Stimulated activated CD8-positive, alpha-beta memory T cell treated with anti-CD3 and anti-CD28 coated beads, Interleukin-15, amount 100 ng/mL, for 24 hours (primary cell): Measurements from ENCODE around the gene TP53BP2.
A peak's percentile ranks its signal among the peaks of the same experiment; 100 is the strongest.

ENCODE experiments used
- DNase-seq: peaks from one replicate; pipeline ENCODE4 v3.0.0-alpha.2; 2020; ENCODE audit warnings: low read depth

Gene TP53BP2

DNA sequence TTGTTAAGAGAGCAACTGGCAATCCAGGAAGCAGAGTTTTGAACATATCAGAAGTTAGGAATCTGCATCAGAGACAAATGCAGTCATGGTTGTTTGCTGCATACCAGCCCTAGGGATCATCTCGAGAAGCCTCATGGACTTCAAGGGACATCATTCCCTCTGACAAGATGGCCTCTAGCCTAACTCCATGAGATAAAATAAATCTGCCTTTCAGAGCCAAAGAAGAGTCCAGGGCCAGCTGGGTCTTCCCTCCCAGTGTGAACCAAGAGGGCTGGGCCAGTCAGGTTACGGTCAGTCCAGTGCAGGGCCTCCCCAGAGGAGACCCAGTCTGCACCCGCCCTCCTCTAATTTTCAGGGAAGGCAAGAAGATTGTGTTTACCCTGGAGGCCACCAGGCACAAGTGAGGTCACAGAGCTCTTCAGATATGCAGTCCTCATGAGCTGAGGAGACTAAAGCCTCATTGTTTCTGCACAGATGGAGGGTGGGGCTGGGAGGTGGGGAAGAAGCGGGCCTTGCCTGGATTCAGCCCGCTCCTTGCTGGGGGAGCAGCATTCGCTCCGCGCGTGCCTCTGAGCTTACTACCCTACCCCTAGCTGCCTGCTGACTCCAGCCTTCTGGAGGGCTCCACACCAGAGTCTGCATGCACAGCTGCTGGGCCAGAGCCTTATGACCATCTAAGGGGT lies 80.6 kb downstream of the TP53BP2 start:
- no peak for DNase-seq

DNA sequence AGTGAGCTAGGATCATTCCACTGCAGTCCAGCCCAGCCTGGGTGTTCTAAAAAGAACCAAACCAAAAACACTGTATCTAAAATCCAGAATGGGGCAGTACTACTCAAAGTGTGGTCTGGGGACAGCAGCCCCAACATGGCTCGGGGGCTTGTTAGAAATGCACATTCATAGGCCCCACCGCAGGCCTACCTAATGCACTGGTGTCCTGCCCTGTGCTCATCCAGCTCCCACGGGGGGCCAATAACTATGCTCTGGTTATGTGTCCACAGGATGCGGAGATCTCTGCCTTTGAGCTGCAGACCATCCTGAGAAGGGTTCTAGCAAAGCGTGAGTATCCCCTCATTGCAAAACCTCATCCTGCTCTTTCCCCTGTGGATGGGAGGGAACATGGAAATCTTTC lies 81.9 kb downstream of the TP53BP2 start:
- no peak for DNase-seq

DNA sequence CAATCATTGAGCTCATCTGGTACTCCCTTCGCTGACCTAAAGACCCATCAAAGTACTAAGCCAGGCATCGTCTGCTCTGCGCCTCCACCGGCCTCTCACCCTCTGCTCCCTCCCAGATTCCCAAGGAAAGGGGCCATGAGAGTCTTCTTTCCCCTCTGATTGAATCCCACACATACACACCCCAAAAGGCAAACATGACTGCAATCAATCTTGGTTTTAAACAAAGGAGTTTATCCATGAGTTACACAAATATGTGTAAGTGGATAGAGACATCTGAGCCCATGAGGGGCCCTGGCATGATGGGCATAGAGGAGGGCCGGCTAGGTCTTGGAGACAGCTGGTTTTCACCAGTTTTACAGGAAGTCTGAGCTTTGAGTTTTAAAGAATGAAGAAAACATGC lies 82.5 kb downstream of the TP53BP2 start:
- DNase-seq: no peak

DNA sequence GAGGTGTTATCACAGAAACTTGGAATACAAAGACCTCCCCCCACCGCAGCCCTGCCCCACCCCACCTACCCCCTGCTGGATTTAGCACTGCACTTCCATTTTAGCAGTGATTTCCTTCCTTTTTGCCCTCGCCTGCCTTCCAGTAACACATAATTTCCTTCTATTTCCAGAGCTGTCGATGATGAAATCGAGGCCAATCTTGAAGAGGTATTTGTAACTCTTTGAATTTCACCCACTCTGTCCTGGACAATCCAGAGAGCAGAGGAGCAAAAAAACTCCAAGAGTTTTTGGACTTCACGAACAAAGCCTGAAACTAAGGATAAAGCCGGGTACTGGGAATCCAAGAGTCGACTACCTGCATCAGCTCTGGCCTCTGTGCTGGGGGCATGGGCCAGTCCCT lies 84.3 kb downstream of the TP53BP2 start:
- no peak for DNase-seq

DNA sequence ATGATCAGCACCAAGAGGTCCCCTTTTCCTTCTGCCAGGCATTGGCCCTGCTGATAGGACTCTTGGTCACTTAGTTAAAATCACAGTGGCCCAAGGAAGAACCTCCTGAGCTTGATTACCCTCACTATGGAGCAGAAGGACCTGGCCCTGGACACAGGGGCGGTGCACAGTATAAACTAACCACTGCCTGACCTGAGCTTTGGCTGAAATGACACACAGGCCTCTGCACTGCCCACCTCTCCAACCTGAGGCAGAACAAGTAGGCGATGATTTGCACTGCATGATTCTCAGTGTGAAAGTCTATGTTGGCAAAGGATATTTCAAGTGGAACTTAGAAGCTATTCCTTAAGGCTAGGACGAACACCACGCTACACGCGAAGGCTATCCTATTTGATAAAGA lies 84.9 kb downstream of the TP53BP2 start:
- no peak for DNase-seq

DNA sequence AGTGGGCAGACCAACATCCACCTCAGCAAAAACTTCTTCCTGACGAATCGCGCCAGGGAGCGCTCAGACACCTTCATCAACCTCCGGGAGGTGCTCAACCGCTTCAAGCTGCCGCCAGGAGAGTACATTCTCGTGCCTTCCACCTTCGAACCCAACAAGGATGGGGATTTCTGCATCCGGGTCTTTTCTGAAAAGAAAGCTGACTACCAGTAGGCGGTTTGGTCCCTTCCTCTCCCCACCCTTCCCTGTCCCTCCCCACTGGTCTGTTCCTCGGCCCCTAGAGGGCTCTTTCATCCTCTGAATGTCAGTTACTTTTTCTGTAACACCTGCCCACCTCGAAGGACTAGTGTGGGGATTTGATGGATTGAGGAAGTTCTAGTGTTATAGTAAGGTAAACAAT lies 86.5 kb downstream of the TP53BP2 start:
- DNase-seq: no peak

DNA sequence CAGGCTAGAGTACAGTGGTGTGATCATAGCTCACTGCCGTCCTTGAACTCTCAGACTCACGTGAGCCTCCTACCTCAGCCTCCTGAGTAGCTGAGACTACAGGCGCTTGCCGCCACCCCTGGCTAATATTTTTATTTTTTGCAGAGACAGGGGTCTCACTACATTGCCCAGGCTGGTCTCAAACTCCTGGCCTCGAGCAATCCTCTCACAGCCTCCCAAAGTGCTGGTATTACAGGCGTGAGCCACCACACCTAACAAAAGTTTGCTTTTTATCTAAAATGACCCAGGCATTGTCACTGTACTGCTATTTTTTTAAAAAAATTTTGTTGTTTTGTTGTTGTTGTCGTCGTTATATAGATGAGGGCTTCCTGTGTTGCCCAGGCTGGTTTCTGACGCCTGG lies 87.0 kb downstream of the TP53BP2 start:
- DNase-seq: no peak

DNA sequence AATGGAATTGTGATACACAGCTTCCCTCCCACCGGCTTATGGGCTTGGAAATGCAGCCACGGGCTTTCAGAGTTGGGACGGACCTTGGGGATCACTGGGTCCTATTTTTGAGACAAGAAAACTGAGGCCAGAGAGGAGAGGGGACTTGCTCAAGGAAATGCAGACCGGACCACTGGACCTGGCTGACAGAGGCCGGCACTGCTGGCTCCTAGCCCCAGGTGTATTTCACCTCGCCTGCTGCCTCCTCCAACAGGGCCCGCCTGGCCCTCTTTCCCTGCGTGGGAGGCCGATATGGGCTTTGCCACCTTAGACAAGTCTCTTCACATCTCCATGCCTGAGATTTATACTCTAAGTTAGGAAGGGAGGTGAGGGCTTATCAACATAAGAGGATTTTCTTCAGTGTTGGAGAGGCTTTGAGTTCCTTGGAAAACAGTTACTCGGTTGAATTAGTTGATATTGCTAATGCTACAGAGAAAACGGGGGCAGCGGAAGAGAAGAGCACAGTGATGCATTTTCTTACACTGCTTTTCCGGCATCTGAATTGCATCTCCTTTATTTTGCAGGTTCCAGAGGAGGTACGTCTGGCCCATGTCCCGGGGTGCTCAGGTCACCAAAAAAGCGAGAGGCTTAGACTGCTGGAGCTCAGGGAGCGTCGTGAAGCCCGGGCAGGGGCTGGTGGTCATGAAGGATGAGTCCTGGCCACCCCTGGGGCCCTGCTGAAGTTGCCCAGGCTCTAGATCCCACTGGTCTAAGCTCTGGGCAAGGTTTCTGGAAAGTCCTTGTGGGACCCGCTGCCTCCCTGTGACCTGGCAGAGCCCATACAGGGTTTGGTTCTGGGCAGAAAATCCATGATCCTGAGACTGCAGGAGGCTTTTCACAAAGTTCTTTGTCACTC lies 88.7 kb downstream of the TP53BP2 start:
- DNase-seq: no peak

DNA sequence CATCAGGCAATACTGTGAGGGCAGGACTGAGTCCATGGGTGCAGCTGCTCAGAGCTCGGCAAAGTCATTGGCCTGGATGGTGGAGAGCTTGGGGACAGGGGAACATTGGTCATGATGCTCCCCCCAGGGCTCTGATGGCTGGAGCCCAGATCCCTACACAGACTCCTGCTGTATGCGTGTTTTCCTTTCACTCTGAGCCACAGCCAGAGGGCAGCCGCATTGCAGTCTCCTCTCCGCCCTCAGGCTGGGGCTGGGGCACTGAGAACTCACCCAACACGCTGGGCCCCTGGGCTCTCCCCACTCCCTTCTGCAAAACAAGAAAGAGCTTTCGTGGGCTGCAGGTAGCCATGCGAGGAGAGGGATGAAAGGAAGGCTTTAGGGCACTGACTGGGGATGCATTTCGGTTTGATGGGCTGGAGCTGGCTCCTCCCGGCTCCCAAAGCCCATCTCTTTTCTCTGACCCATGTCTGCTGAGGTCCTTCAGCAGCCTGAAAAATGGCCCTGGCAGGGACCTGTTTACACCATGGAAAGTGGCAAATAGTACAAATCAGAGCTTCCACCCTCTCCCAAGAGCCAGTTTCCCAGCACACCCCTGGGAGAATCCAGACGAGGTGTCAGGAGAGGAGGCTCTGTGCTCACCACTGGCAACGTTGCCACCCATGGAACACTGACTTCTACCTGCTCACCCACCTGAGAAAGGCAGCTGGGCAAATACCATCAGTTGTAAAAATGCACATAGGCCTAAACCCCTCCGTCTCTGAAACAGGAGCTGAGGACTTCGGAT lies 89.6 kb downstream of the TP53BP2 start:
- DNase-seq: no peak

DNA sequence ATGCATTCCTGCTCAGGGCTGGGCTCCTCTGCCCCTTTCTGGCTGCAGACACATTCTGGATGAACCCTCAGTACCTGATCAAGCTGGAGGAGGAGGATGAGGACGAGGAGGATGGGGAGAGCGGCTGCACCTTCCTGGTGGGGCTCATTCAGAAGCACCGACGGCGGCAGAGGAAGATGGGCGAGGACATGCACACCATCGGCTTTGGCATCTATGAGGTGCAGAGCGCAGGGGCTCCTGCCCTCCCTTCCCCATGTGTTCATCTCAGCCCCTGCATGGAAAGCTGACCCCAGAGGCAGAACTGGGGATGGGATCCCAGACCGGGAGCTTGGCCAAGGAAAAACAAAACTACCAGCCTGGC lies 90.3 kb downstream of the TP53BP2 start:
- no peak for DNase-seq

DNA sequence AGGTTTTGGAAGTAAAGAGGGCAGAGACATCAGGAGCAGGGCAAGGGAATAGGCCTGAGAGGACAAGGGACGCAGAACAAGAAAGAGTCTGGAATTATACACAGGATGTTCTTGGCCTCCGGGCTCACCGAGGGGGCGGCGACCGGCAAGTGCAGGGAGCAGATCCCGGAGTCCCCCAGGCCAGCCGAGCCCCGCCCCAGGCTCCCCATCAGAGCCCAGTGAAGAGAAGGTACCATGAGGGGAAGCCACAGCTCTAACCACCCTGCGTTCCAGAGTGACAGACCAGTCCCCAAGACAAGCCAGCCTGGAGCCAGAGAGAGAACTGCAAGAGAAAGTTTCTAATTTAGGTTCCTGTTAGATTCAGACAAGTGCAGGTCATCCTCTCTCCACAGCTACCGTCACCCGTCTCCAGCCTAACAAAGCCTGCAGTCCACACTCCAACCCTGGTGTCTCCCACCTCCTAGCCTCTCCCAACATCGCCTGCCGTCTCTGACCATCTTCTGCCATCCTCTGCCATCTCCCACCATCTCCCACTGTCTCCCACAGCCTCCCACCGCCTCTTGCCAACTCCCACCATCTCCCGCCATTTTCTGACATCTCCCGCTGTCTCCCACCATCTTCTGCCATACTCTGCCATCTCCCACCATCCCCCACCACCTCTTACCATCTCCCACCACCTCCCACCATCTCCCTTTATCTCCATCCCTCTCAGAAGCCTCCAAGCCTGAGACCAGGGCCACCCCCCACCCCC lies 90.9 kb downstream of the TP53BP2 start:
- DNase-seq: no peak

DNA sequence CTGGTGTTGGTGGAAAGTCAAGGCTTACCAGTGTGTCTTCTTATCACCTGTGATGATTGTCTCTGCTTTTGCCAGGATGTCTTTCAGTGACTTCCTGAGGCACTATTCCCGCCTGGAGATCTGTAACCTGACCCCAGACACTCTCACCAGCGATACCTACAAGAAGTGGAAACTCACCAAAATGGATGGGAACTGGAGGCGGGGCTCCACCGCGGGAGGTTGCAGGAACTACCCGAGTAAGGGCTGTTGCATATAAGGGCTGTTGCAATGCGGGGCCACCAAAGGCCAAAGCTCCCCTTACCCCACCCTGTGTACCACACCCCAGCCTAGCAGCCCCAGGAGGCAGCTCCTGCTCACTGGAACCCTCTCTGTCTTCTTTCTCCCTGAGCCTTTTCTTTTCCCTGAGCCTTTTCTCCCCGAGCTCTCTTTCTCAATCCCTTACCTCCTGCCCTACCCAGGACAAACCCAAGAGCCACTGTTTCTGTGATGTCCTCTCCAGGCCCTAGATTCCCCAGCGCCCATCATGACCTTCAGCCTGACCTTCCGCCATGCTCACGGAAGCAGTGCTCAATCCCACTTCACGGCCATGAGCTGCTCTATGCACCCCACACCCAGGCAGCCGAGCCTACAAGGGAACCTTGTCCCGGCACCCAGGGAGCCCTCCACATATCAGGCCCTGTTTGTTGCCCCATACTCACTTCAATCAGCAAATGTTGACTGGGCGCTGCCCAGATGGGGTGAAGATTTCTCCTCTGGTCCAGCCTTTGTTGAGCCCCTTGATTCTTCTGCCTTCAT lies 92.8 kb downstream of the TP53BP2 start:
- DNase-seq: no peak

DNA sequence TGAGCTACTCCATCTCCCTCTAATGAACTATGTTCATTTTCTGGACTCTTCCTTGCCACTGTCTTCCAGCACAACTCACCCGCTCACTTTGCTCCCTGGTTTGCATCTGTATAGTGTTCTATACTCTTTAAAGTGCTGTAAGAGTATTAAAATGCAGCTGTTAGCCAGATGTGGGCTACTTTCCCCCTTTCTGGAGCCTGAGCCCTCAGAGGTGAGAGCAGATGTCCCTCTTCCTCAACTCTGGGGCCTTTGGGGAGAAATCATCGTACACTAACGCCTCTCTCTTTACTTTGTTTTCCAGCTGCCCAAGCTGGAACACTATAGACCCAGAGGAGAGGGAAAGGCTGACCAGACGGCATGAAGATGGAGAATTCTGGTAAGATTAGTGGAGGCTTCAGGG lies 94.1 kb downstream of the TP53BP2 start:
- DNase-seq: no peak

DNA sequence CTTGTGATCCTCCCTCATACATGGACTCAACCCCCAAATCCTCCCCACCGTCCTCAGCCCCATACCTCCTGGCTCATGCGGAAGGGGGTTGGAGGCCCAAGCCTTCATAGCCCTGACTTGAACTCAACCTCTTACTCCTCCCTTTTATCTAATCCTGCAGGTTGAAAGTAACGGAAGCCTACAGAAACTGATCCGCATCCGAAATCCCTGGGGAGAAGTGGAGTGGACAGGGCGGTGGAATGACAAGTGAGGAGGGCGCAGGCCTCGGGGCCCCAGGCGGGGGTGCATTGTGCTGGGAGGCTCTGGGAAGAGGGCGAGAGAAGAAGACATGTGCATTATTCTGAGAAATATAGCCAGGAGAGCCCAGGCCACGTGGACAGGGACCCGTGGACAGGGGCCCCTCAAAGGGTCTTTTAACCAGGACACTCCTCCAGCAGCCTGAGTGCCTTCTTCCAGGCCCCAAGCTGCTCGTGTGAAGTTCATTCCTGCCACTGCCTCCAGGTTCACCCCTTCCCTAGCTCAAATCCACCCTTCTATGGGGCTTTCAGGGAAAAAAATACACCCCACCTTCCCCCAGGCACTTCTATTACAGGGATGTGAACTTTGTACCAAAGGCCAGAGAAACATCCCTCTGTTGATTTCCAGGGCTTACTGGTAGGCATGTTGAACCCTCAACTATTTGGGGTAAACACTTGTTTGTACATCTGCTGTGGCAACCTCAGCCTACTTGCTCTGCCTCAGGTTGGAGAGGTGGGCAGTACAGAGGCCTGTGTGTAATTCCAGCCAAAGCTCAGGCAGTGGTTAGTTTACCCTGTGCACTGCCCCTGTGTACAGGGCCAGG lies 94.8 kb downstream of the TP53BP2 start:
- no peak for DNase-seq

DNA sequence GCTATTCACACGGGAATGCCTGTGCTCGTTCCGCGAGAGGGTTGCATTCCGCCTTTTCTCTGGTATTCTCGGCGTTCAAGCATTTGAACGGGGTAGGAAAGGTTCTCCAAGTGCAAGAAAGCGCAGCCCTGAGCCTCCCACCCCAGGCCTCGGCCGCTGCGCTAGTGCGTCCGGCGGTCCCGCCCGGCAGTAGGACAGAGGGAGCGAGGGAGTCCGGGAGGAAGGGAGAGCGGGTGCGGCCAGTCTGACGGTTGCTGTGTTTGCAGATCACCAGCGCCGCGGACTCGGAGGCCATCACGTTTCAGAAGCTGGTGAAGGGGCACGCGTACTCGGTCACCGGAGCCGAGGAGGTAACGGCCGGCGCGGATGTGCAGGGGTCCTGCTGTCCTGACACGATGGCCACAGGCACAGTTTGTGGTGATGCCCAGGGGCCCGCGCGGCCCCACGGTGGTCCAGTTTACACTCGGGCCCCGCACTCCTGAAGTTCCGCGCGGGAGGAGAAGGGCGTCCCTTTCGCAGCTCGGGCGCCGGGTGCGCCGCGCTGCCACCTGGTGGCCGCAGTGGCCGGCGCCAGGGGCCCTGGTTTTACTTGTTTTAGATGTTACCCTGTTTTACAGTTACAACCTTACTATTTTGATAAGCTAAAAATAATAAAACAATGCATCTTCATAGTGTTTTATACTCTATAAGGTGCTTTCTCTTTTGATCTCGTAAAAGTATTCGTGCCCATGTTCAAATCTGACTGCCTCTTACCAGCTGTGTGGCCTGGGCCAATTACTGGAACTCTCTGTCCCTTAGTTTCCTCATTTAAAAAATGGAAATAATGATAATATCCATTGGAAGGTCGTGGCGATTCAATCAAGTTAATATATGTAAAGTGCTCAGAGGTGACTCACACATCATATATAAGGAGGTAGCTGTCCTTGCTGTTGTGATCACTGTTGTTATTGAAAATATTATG lies 96.7 kb downstream of the TP53BP2 start:
- peak; percentile 49 for DNase-seq

DNA sequence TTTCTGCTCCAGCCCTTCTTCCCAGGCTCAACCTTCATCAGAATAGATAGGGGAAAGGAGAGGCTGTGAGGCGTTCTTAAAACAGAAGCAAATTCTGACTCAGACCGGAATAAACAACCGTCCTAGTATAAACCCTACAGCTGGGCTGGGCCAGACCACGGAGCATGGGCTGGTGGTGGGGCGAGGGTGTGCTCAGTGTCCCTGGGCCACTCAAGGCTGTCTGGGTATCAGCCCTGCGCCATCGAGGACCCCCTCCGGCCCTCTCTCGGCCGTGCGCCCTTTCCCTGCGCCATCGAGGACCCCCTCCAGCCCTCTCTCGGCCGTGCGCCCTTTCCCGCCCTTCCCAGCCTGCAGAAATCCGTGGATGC lies 97.4 kb downstream of the TP53BP2 start:
- no peak for DNase-seq

DNA sequence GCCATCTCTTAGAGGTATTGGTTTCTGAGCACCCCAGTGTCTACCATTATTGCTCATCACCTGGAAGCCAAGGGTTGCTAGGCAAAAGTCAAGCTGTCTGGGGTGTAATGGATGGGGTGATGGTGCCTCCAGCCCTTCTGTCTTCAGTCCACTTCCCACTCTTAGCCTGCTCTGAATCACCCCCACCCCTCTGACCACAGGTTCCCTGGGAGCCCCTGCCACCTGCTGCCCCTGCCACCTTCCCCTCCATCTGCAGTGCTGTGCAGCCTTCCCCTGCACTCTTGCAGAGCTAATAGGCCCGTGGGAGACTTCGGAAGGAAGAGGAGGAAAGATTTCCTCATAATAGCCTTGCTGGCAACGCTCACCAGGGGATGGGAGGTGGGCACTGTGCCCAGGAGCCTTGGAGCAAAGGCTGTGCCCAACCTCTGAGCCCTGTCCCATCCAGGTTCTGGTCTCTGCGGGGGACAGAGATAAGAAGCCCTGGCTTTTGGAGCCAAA lies 97.9 kb downstream of the TP53BP2 start:
- DNase-seq: no peak

DNA sequence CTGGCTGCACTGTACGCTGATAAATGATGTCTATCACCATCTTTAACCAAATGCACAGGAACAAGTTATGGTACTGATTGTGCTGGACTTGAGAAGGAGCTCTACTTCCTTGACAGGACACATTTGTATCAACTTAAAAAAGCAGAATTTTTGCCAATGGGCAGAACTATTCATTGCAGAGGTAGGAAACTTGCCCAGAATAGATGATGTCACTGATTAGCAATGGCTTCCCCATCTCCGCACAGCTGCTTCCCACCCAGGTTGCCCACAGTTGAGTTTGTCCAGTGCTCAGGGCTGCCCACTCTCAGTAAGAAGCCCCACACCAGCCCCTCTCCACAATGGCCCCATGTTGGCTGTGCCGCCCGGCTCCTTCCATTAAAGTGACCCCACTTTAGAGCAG lies 100.0 kb downstream of the TP53BP2 start:
- DNase-seq: no peak

DNA sequence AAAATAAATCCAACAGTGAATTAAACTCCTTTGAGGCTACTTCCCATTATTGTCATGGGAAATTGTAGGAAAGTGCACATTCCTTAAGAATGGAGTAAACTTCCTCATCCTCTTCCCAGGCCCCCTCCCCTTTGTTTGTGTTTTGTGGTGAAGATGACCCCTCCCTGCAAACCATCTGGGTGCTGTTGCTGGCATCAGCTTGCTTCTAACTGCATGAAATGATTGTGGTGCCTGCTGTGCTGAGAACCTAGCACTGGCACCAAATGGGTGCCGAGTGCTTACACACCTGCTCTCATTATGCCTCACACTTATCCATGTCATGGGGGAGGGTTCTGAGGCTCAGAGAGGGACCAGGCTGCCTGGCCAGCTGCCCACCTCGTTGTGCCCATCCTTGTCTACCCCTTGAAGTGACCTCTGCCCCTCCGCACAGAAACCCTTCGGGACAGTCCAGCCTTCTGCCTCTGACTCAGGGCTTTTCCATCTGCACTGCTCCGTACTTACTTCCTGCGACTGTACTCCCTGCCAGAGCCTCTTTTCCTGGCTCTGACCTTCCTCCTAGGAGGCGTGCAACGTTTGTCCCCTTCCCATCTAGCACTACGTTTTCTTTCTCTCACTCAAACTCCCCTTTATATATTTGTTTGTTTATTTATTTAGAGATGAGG lies 102.8 kb downstream of the TP53BP2 start:
- DNase-seq: no peak
